ENCODE measurements around the gene NR5A2. TPM values are rescaled to one million over a fixed set of nuclear protein-coding genes. Genes with fewer than 3 reads are reported as not detected.
A peak's percentile ranks its signal among the peaks of the same experiment; 100 is the strongest.

The NR5A2 gene
- total RNA-seq, 2 donors from 2014 or later, result 98.3 to 202 TPM

GRCh38 chr1:200035956-200036618 lies 8.6 kb downstream of the NR5A2 start:
- no peak for ATAC-seq

GRCh38 chr1:200036619-200037270 lies 9.2 kb downstream of the NR5A2 start:
- ATAC-seq (peak; percentile 41), DNase-seq (peak; percentile 90 to 94 (median 92))
- Histone ChIP-seq H3K4me3 (peak overlapping the region; percentile 2 to 26), H3K4me1 (peaks cover 59% of the 10 kb centered on the region), H3K27me3 (no peaks in the 10 kb centered on the region), H3K27ac (peak overlapping the region; percentile 87 to 96 (median 96)), H3K9me3 (no peaks in the 10 kb centered on the region), H3K36me3 (replicated peaks in 1 of 2; ENCODE audit: insufficient read depth in 1 of 2, low read depth in 2 of 2) (no peaks in the 10 kb centered on the region)
- intact Hi-C loops (cut with DNase I), result no loop called here
- TF ChIP-seq CTCF (IDR thresholded peaks at IDR 0.05), result no peak
- peak; percentile 12 to 64 (median 35) for TF ChIP-seq POLR2A (IDR thresholded peaks at IDR 0.05)
- WGBS, 2 donors, result 4 to 9% methylated on average over 18 of the region's 18 CpGs

More at GRCh38 chr1:200035956-200036618, 8.6 kb downstream of the NR5A2 start:
- H3K9me3 ChIP-seq, result no peaks in the 10 kb centered on the region
- intact Hi-C loops (cut with DNase I), result no loop called here
- peaks cover 62% of the 10 kb centered on the region for H3K4me1 ChIP-seq
- peak in 2 of 4 donors; percentile 33 to 41 for DNase-seq
- peak overlapping the region; percentile 87 to 96 (median 96) for H3K27ac ChIP-seq
- H3K27me3 ChIP-seq, result no peaks in the 10 kb centered on the region
- peak overlapping the region; percentile 2 to 26 for H3K4me3 ChIP-seq
- 5% methylated on average over 16 to 27 of the region's 27 CpGs for WGBS, 2 donors
- no peak for TF ChIP-seq POLR2A (IDR thresholded peaks at IDR 0.05)
- TF ChIP-seq CTCF (IDR thresholded peaks at IDR 0.05), result no peak
- no peaks in the 10 kb centered on the region for H3K36me3 ChIP-seq (replicated peaks in 1 of 2; ENCODE audit: insufficient read depth in 1 of 2, low read depth in 2 of 2)

GRCh38 chr1:200037501-200037900 lies 10.0 kb downstream of the NR5A2 start:
- DNase-seq, result no peak
- 15 to 25% methylated on average over 2 of the region's 2 CpGs for WGBS, 2 donors
- H3K4me3 ChIP-seq, result peak overlapping the region in 1 of 2 donors; percentile 84
- ATAC-seq, result no peak
- H3K4me1 ChIP-seq, result peaks cover 51% of the 10 kb centered on the region
- peak overlapping the region; percentile 87 to 96 (median 96) for H3K27ac ChIP-seq
- intact Hi-C loops (cut with DNase I), result no loop called here
- H3K36me3 ChIP-seq (replicated peaks in 1 of 2; ENCODE audit: insufficient read depth in 1 of 2, low read depth in 2 of 2), result no peaks in the 10 kb centered on the region
- no peak for TF ChIP-seq POLR2A (IDR thresholded peaks at IDR 0.05)
- no peak for TF ChIP-seq CTCF (IDR thresholded peaks at IDR 0.05)
- H3K9me3 ChIP-seq, result no peaks in the 10 kb centered on the region
- no peaks in the 10 kb centered on the region for H3K27me3 ChIP-seq

- H3K4me3 ChIP-seq, result peak overlapping the region in 1 of 2 donors; percentile 84
- H3K4me1 ChIP-seq, result peaks cover 47% of the 10 kb centered on the region
- H3K9me3 ChIP-seq, result no peaks in the 10 kb centered on the region
- ATAC-seq (no peak), DNase-seq (no peak)
- no peak for TF ChIP-seq POLR2A (IDR thresholded peaks at IDR 0.05)
- TF ChIP-seq CTCF (IDR thresholded peaks at IDR 0.05), result no peak
- H3K27ac ChIP-seq, result peak overlapping the region; percentile 87 to 96 (median 96)
- intact Hi-C loops (cut with DNase I), result no loop called here
- WGBS, 2 donors, result 15 to 20% methylated on average over 8 of the region's 8 CpGs
- no peaks in the 10 kb centered on the region for H3K36me3 ChIP-seq (replicated peaks in 1 of 2; ENCODE audit: insufficient read depth in 1 of 2, low read depth in 2 of 2)
- H3K27me3 ChIP-seq, result no peaks in the 10 kb centered on the region
Measured at GRCh38 chr1:200037904-200038303, 10.4 kb downstream of the NR5A2 start.

All from body of pancreas (tissue), 4 donors.